ENCODE measurements around the gene GPR84. TPM values are rescaled to one million over a fixed set of nuclear protein-coding genes. Genes with fewer than 3 reads are reported as not detected.

Gene GPR84
- total RNA-seq, 2 experiments from 2014 or later: 0.27 to 0.53 TPM

DNA sequence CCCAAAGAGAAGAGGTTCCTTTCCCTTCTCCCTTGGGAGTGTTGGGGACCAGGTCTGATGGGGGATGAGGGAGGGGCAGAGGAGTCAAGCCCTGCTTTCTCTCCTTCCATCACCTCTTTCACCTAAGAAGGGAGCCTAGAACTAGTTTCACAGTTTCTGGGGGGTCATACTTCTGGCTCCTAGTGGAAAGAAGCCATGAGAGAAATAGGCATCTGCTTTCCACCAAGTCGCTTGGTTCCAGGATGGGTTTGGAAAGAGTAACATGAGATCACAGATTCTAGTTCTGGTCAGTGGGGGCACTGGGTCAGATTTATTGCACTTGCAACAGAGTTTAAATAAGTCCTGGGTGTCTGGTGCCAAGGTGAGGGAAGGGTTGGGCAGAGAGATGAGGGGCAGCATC lies 30.7 kb upstream of the GPR84 start:
- Histone ChIP-seq H3K27me3 (ENCODE audit: control insufficient read depth in 1 of 2, insufficient read depth in 2 of 2, low read length in 2 of 2) (no peaks in the 10 kb centered on the region), H3K27ac (ENCODE audit: low read depth in 1 of 2, low read length in 2 of 2) (no peak overlapping the region), H3K4me1 (ENCODE audit: insufficient read depth, low read length) (peaks cover 47% of the 10 kb centered on the region), H3K9me3 (ENCODE audit: control insufficient read depth in 1 of 2, insufficient read depth in 1 of 2, low read length in 2 of 2) (no peaks in the 10 kb centered on the region), H3K36me3 (ENCODE audit: insufficient read depth, low read length) (peaks cover 63% of the 10 kb centered on the region), H3K4me3 (ENCODE audit: low read length) (no peak overlapping the region)
- DNase-seq (no peak), ATAC-seq (ENCODE audit: poor library complexity) (no peak)
- Mint-ChIP-seq H3K4me1 (ENCODE audit: low read depth) (peaks cover 39% of the 10 kb centered on the region), H3K27me3 (no peaks in the 10 kb centered on the region), H3K4me3 (no peak overlapping the region), H3K27ac (no peak overlapping the region), H3K36me3 (ENCODE audit: low read depth) (peaks cover 67% of the 10 kb centered on the region), H3K9me3 (no peaks in the 10 kb centered on the region)
- intact Hi-C loops (cut with DNase I, micrococcal nuclease): no loop called here
- ChIA-PET CTCF (no interaction called here), POLR2A (no interaction called here)
- TF ChIP-seq, protein P1, sequence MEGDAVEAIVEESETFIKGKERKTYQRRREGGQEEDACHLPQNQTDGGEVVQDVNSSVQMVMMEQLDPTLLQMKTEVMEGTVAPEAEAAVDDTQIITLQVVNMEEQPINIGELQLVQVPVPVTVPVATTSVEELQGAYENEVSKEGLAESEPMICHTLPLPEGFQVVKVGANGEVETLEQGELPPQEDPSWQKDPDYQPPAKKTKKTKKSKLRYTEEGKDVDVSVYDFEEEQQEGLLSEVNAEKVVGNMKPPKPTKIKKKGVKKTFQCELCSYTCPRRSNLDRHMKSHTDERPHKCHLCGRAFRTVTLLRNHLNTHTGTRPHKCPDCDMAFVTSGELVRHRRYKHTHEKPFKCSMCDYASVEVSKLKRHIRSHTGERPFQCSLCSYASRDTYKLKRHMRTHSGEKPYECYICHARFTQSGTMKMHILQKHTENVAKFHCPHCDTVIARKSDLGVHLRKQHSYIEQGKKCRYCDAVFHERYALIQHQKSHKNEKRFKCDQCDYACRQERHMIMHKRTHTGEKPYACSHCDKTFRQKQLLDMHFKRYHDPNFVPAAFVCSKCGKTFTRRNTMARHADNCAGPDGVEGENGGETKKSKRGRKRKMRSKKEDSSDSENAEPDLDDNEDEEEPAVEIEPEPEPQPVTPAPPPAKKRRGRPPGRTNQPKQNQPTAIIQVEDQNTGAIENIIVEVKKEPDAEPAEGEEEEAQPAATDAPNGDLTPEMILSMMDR (IDR thresholded peaks at IDR 0.05): no peak

- Mint-ChIP-seq H3K27me3 (no peaks in the 10 kb centered on the region), H3K4me1 (ENCODE audit: low read depth) (peaks cover 43% of the 10 kb centered on the region), H3K9me3 (no peaks in the 10 kb centered on the region), H3K36me3 (ENCODE audit: low read depth) (peaks cover 61% of the 10 kb centered on the region), H3K27ac (peak overlapping the region; percentile 65), H3K4me3 (peak overlapping the region; percentile 54)
- no peak overlapping the region for H3K27ac ChIP-seq (ENCODE audit: low read depth in 1 of 2, low read length in 2 of 2)
- no peak overlapping the region for H3K4me3 ChIP-seq (ENCODE audit: low read length)
- no peaks in the 10 kb centered on the region for H3K9me3 ChIP-seq (ENCODE audit: control insufficient read depth in 1 of 2, insufficient read depth in 1 of 2, low read length in 2 of 2)
- ChIA-PET POLR2A (interaction anchor here (1.7 kb wide), 1 partner anchor 44 kb away, joined by 3 read pairs; no protein-coding TSS in a partner anchor), CTCF (interaction anchor here (1.3 kb wide), 1 partner anchor 10 kb away, joined by 3 read pairs; no protein-coding TSS in a partner anchor)
- peaks cover 43% of the 10 kb centered on the region for H3K4me1 ChIP-seq (ENCODE audit: insufficient read depth, low read length)
- no peaks in the 10 kb centered on the region for H3K27me3 ChIP-seq (ENCODE audit: control insufficient read depth in 1 of 2, insufficient read depth in 2 of 2, low read length in 2 of 2)
- ATAC-seq (ENCODE audit: poor library complexity) (no peak), DNase-seq (peak in 4 of 14 experiments; percentile 45 to 69 (median 64))
- TF ChIP-seq, protein P1 (IDR thresholded peaks at IDR 0.05): peak; percentile 86
- H3K36me3 ChIP-seq (ENCODE audit: insufficient read depth, low read length): peaks cover 57% of the 10 kb centered on the region
- intact Hi-C loops (cut with DNase I, micrococcal nuclease): no loop called here
These were observed 30.0 kb upstream of the GPR84 start for GRCh38 chr12:54394281-54394719.

GRCh38 chr12:54393743-54394142 lies 29.5 kb upstream of the GPR84 start:
- Mint-ChIP-seq H3K36me3 (ENCODE audit: low read depth) (peaks cover 57% of the 10 kb centered on the region), H3K9me3 (no peaks in the 10 kb centered on the region), H3K27ac (peak overlapping the region; percentile 65), H3K4me1 (ENCODE audit: low read depth) (peaks cover 40% of the 10 kb centered on the region), H3K4me3 (peak overlapping the region; percentile 54), H3K27me3 (no peaks in the 10 kb centered on the region)
- DNase-seq: peak in 1 of 14 experiments; percentile 54
- ChIA-PET CTCF (interaction anchor here (1.3 kb wide), 1 partner anchor 10 kb away, joined by 3 read pairs; no protein-coding TSS in a partner anchor), POLR2A (interaction anchor here (0.7 to 2.0 kb wide), 3 partner anchors 35 to 114 kb away, joined by 3 to 6 read pairs (median 3); partner anchors contain the start of genes CBX5 and HNRNPA1)
- Histone ChIP-seq H3K4me3 (ENCODE audit: low read length) (no peak overlapping the region), H3K27me3 (ENCODE audit: control insufficient read depth in 1 of 2, insufficient read depth in 2 of 2, low read length in 2 of 2) (no peaks in the 10 kb centered on the region), H3K36me3 (ENCODE audit: insufficient read depth, low read length) (peaks cover 51% of the 10 kb centered on the region), H3K4me1 (ENCODE audit: insufficient read depth, low read length) (peaks cover 46% of the 10 kb centered on the region), H3K27ac (ENCODE audit: low read depth in 1 of 2, low read length in 2 of 2) (no peak overlapping the region), H3K9me3 (ENCODE audit: control insufficient read depth in 1 of 2, insufficient read depth in 1 of 2, low read length in 2 of 2) (no peaks in the 10 kb centered on the region)
- intact Hi-C loops (cut with DNase I, micrococcal nuclease): no loop called here
- TF ChIP-seq, protein P1 (IDR thresholded peaks at IDR 0.05): no peak
- no peak for ATAC-seq (ENCODE audit: poor library complexity)

All from CD4-positive, alpha-beta T cell (primary cell).